LNCAP (cell line): ENCODE data around the gene PLD4.

Source experiments
- TF ChIP-seq, protein P1 (sequence below): fragments of 450-650 bp; IDR thresholded peaks from 2 replicates; pipeline ENCODE4 v1.5.1; 2017; ENCODE audit warnings: mild to moderate bottlenecking

The PLD4 gene

DNA sequence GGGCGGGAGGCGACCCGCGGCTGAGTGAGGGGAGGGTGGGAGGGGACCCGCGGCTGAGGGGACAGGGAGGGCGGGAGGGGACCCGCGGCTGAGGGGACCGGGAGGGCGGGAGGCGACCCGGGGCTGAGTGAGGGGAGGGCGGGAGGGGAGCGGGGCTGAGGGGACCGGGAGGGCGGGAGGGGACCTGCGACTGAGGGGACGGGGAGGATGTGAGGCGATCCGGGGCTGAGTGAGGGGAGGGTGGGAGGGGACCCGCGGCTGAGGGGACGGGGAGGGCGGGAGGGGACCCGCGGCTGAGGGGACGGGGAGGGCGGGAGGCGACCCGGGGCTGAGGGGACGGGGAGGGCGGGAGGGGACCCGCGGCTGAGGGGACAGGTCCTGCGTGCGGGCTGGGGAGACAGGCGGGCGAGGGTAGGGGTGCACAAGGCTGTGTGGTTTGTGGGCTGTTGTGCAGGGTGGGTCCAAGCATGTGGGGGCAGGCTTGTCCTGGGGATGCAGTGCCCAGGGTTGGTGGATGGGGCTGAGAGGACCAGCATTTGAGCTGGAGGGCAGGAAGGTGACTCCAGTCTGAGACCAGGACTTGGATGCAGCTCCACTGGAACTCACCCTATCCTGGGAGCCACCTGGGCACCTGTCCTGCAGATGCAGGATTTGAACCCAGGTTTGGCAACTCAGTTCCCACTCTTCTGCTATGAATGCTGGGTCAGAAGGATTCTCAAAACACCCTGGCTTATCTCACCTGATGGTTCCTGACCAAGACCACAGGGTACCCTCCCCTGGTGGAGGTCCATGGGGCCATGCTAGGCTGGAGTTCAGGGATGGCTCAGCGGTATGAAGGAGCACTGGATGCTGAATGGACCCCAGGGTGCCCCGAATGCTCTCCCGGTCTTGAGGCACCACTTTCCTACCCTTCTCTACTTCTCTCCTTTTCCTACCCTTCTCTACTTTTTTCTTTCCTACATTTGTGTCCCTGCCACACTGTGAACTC is 9.4 kb downstream of the PLD4 start:
- TF ChIP-seq, protein P1, sequence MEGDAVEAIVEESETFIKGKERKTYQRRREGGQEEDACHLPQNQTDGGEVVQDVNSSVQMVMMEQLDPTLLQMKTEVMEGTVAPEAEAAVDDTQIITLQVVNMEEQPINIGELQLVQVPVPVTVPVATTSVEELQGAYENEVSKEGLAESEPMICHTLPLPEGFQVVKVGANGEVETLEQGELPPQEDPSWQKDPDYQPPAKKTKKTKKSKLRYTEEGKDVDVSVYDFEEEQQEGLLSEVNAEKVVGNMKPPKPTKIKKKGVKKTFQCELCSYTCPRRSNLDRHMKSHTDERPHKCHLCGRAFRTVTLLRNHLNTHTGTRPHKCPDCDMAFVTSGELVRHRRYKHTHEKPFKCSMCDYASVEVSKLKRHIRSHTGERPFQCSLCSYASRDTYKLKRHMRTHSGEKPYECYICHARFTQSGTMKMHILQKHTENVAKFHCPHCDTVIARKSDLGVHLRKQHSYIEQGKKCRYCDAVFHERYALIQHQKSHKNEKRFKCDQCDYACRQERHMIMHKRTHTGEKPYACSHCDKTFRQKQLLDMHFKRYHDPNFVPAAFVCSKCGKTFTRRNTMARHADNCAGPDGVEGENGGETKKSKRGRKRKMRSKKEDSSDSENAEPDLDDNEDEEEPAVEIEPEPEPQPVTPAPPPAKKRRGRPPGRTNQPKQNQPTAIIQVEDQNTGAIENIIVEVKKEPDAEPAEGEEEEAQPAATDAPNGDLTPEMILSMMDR = no peak

DNA sequence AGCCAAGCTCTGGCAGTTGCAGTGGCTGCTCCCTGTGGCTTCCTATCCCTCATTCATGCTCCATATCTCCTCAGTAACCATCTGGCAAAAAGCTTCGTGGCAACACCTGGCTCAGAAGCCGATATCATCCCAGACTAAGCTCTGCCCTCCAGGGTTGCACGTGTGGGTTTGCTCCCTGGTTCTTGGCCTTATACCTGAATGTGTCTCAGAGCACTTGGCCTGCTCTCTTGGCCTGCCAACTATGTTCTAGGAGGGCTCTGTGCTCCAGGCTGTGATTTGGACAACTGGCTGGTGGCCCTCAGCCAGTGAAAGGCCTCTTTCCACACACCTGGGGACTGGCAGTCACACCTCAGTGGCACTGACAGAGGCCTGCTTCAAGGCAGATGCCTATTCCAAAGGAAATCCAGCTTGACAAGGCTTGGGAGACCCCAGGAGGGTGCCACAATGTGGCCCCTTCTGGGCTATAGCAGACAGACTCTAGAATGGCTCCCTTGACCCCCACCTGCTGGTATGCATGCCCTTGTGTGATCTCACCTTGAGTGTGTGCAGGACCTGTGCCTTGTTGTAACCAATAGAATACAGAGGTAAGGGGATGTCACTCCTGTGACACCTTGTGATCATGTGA is 10.5 kb downstream of the PLD4 start:
- TF ChIP-seq, protein P1 = no peak

DNA sequence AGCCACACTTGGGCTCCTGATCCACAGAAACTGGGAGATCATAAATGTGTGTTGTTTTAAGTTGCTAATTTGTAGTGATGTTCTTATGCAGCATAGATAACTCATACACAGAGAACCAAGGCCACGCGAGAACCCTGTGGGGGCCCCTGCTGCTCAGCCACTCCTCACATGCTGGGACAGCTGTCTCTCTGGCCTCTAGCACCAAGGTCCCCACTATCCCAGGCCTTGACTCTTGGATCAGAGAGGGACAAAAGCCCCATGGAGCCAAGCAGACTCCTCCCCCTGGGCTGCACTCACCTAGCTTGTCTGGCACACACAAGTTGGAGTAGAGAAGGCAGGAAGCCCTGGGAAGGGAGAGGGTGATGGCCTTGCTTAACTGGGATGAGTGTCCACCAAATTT is 11.3 kb downstream of the PLD4 start:
- TF ChIP-seq, protein P1 = no peak

DNA sequence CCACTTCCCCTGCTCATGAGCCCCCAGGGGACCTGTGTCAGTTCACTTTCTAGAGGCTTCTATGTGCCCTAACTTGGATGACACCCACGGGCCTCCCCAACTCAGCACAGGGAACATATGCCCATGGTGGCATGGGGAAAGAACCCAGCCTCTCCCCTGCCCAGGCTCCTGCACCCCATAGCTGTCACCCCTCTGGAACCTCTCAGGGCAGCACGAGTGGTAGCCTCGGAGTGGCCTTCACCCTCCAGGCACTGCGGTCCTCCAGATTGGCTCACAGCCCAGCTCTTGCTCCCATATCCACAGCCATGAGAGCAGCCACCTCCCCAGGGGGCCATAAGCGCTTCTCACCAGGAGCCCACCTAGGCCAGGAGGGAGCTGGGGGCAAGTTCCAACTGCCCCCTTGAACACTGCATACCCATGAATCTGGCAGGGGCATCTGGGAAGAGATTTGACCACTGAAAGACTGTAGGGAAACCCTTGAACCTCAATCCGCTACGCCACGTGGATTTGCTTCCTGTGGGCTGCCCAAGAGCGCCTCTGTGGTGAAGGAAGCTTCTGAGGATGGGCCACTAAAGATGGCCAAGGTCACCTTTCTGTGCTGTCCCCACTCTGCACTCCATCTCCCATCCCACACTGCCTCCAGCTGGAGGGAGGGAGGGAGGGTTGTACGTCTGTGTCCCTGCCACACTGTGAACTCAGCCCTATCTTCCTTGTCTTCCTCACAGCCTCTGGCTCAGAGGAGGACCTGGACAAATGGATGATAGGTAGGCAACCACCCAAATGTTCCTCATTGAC is 11.9 kb downstream of the PLD4 start:
- TF ChIP-seq, protein P1 = no peak

DNA sequence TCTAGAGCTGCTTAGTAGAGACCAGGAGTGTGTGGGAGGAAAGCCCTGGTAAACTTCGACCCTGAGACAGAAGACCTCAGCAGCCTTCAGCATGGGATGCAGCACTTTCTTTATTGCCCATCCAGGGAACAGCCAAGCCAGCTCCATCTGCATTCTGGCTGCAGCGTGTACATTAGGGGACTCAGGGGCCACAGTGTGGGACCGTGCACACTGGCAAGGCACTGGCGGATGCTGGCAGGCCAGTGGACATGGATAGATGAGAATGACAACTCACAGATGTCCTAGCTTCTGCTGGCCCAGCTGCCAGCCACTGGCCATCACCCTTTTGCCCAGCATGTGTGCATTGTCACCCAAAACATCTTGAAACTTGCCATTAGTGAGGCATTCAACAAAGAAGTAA is 12.5 kb downstream of the PLD4 start:
- TF ChIP-seq, protein P1 = no peak

DNA sequence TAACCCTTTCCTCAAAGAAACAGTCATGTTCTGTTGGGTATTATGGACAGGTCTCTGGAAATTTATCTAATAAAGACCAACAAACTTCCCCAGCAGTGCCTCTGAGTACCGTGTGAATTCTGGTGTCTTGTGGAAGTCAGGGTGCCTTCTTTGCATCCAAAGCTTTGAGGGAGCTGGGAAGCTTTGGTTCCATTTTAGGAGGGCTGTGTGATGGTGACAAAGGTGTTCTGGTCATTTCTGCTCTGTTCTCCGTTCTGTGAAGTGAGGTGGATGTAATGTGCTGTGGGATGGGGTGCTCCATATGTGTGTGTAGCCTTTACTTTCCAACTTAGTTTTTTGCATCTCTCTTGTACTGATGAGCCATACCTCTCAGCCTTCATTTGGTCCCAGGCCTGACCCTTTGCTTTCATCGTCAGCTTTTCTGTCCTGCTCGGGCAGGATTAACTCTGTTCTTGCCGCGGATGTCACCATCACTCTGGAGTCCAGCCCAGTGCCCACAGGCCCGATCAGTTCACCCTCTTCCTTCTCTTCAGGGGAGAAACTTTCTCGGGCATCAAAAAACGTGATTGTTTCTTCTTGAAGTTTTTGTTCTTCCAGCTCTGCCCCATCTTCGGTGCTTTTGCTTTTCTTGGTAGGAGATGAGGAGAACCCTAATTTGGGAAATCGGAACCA is 13.2 kb downstream of the PLD4 start:
- TF ChIP-seq, protein P1 = no peak

DNA sequence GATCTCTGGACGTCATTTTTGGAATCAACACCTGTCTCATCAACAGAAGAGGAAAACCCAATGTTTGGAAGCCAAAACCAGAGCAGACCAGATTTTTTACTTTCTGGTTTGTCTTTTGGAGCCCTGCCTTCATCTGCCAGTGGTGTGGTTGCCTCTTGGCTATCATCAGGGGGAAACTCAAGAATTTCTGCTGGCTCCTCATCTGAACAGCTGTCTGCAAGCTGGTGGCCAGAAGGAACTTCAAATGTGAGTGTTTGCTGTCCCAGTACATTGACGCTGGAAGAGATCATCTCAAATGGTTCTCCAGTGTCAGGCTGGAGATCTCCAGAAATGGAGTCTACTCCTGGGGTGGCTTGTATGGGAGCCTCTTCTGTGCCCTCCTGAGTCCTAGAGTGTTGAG is 13.8 kb downstream of the PLD4 start:
- TF ChIP-seq, protein P1 = no peak
